GM12878 (cell line): ENCODE measurements around the gene TMEM259. TPM values are rescaled to one million over a fixed set of nuclear protein-coding genes. Genes with fewer than 3 reads are reported as not detected.

ENCODE experiments used
- ATAC-seq: fragments of 200-7000 bp; cut with Tn5 transposase; 3 replicates; pipeline ENCODE4 v1.9.1; 2020; ENCODE audit warnings: mild to moderate bottlenecking, moderate library complexity
- BruUV-seq: library from RNA; stranded (reverse); fragments of 400-500 nt; replicated peaks from 2 replicates; lab custom pipeline; 2021; lab: Mats Ljungman, UMichigan
- CTCF ChIA-PET: fragments of 300-600 bp; sonication (Branson Sonifier 250); formaldehyde crosslinking; extraction: SDS; loops from one replicate; lab custom pipeline; 2021; ENCODE audit warnings: inconsistent platforms; lab: Yijun Ruan, JAX
- POLR2A ChIA-PET: fragments of 350-600 bp; formaldehyde crosslinking; extraction: SDS; loops from one replicate; lab custom pipeline; 2021; ENCODE audit warnings: inconsistent platforms; lab: Charles Lee
- RAD21 ChIA-PET: fragments of 300-600 bp; sonication (Branson Sonifier 250); formaldehyde crosslinking; loops from one replicate; lab custom pipeline; 2023; ENCODE audit warnings: antibody characterized with exemption; ENCODE audit not compliant: unreplicated experiment; lab: Charles Lee
- SMC1A ChIA-PET: fragments of 300-600 bp; sonication (Branson Sonifier 250); formaldehyde crosslinking; loops from one replicate; lab custom pipeline; 2023; ENCODE audit not compliant: unreplicated experiment, uncharacterized antibody; lab: Charles Lee
- DNase-seq: peaks from one replicate; pipeline ENCODE4 v3.0.0-alpha.2; 2011; ENCODE audit warnings: low read depth, low spot score
- FAIRE-seq: peaks from 3 replicates; lab custom pipeline; 2011; peaks lifted over from hg19 to GRCh38; lab: Jason Lieb, UNC
- H2AFZ ChIP-seq: 2 replicates; pipeline ENCODE4 v1.6.0; 2011; ENCODE audit warnings: low read depth, low read length, control low read depth; ENCODE audit not compliant: control insufficient read depth
- H3K27ac ChIP-seq: 2 replicates; pipeline ENCODE4 v1.5.1; 2011; ENCODE audit warnings: control low read depth; ENCODE audit not compliant: control insufficient read depth, insufficient read depth
- H3K27me3 ChIP-seq, 2 experiments: replicated peaks in 1 of 2; 2 replicates each; pipeline versions ENCODE4 v1.6.0 to v1.6.1; 2011; ENCODE audit warnings: low read length in 1 of 2; ENCODE audit not compliant: control insufficient read depth in 2 of 2, insufficient read depth in 2 of 2
- H3K36me3 ChIP-seq, 2 experiments: 2 replicates each; pipeline ENCODE4 v1.5.1; 2011; ENCODE audit warnings: low read length in 1 of 2; ENCODE audit not compliant: control insufficient read depth in 2 of 2, insufficient read depth in 2 of 2
- H3K4me1 ChIP-seq: 2 replicates; pipeline ENCODE4 v1.6.1; 2011; ENCODE audit warnings: mild to moderate bottlenecking, low read length, moderate library complexity, mixed read lengths; ENCODE audit not compliant: control insufficient read depth, insufficient read depth
- H3K4me2 ChIP-seq: 2 replicates; pipeline ENCODE4 v1.6.0; 2011; ENCODE audit warnings: control low read depth; ENCODE audit not compliant: control insufficient read depth, insufficient read depth
- H3K4me3 ChIP-seq: fragments of 200-600 bp; sonication (generic); 2 replicates; pipeline ENCODE4 v1.5.1; 2016
- H3K79me2 ChIP-seq: 2 replicates; pipeline ENCODE4 v1.6.0; 2011; ENCODE audit warnings: low read length; ENCODE audit not compliant: control insufficient read depth, insufficient read depth
- H3K9ac ChIP-seq: 2 replicates; pipeline ENCODE4 v1.8.0; 2011; ENCODE audit warnings: low read length, control low read depth, mixed read lengths; ENCODE audit not compliant: control insufficient read depth, insufficient read depth
- H3K9me3 ChIP-seq: replicated peaks from 3 replicates; pipeline ENCODE4 v1.5.1; 2011; ENCODE audit warnings: mild to moderate bottlenecking, low read length; ENCODE audit not compliant: control insufficient read depth, insufficient read depth
- H4K20me1 ChIP-seq: 2 replicates; pipeline ENCODE4 v1.6.0; 2011; ENCODE audit not compliant: control insufficient read depth, insufficient read depth
- CUX1 ChIP-seq: IDR thresholded peaks from 2 replicates; pipeline ENCODE4 v1.6.1; 2012; ENCODE audit warnings: improper control_type of control experiment, low read depth, low read length; ENCODE audit not compliant: insufficient replicate concordance
- E4F1 ChIP-seq: fragments of 450-650 bp; IDR thresholded peaks from 2 replicates; pipeline ENCODE4 v1.6.1; 2018; ENCODE audit warnings: borderline replicate concordance, mild to moderate bottlenecking; ENCODE audit not compliant: partially characterized antibody
- MLLT1 ChIP-seq: fragments of 450-650 bp; IDR thresholded peaks from 2 replicates; pipeline ENCODE4 v1.6.1; 2016; ENCODE audit warnings: mild to moderate bottlenecking
- MXI1 ChIP-seq: fragments of 150-350 bp; IDR thresholded peaks from 2 replicates; pipeline ENCODE4 v1.6.1; 2011; ENCODE audit warnings: low read depth, mild to moderate bottlenecking, inconsistent platforms, low read length, improper control_type of control experiment
- NFYB ChIP-seq: IDR thresholded peaks from 2 replicates; pipeline ENCODE4 v1.6.1; 2011; ENCODE audit warnings: low read depth, mild to moderate bottlenecking, low read length, improper control_type of control experiment, moderate library complexity; ENCODE audit not compliant: insufficient read depth
- SIN3A ChIP-seq: IDR thresholded peaks from 2 replicates; pipeline ENCODE4 v1.6.1; 2012; ENCODE audit warnings: low read depth, low read length, improper control_type of control experiment
- SKIL ChIP-seq: fragments of 450-650 bp; IDR thresholded peaks from 2 replicates; pipeline ENCODE4 v1.6.1; 2017; ENCODE audit warnings: mild to moderate bottlenecking, low read depth, inconsistent platforms; ENCODE audit not compliant: poor library complexity, severe bottlenecking
- ZBED1 ChIP-seq: IDR thresholded peaks from 2 replicates; pipeline ENCODE4 v1.6.1; 2016; ENCODE audit warnings: borderline replicate concordance
- ZNF24 ChIP-seq: fragments of 450-650 bp; IDR thresholded peaks from 2 replicates; pipeline ENCODE4 v1.6.1; 2017; ENCODE audit warnings: antibody characterized with exemption, mild to moderate bottlenecking
- WGBS: methylation state at CpG from one replicate; pipeline ENCODE4 v1.1.6; 2016; ENCODE audit warnings: low lambda C conversion rate; ENCODE audit not compliant: insufficient replicate concordance, insufficient coverage; ENCODE audit errors: missing lambda C conversion rate; 5-methylcytosine and 5-hydroxymethylcytosine counted together
- in situ Hi-C: fragments of 300-500 bp; cut with MboI; formaldehyde crosslinking; loops from 9 replicates; pipeline ENCODE4 v1.14.3; 2018; ENCODE audit warnings: mixed read lengths
- intact Hi-C: fragments of 100-400 bp; cut with micrococcal nuclease; formaldehyde crosslinking; loops from one replicate; pipeline ENCODE4 v1.14.2; 2022; ENCODE audit not compliant: unreplicated experiment
- polyA plus RNA-seq, 11 experiments: library from polyadenylated mRNA; depleted of rRNA in 4 of 11; unstranded in 6 of 11; stranded (reverse) in 5 of 11; fragments of >200 nt; fragmentation: Nextera tagmentation in 4 of 11; fragmentation: Illumina TruSeq in 1 of 11; extraction: Ambion mirVana in 4 of 11; extraction: Trizol in 1 of 11; gene quantifications; 1 replicate in 1 of 11; 2 replicates in 10 of 11; pipeline versions ENCODE4 v1.2.1 to v1.2.3, GENCODE V29; 2011 to 2016; ENCODE audit warnings: inconsistent platforms in 2 of 11, missing spikeins in 2 of 11, low read depth in 1 of 11
- total RNA-seq, 4 experiments: library from RNA; depleted of rRNA in 3 of 4; stranded (reverse); fragments of >200 nt in 3 of 4; fragmentation: Illumina TruSeq in 1 of 4; extraction: Trizol in 1 of 4; gene quantifications; 2 replicates each; pipeline versions ENCODE4 v1.2.1 to v1.2.3, GENCODE V29; 2013 to 2021

The TMEM259 gene
- total and polyA plus RNA-seq, 10 of the 15 experiments (the other 5 are each of a cell fraction or from before 2014, with no cell fraction given): 0.43 to 184 (median 62.0) TPM

GRCh38 chr19:1066251-1066747, 45.4 kb upstream of the TMEM259 start:
- H4K20me1 ChIP-seq: no peaks in the 10 kb centered on the region
- no TSS peak for BruUV-seq
- no peak for DNase-seq
- ChIA-PET SMC1A (interaction anchor here (1.4 to 2.3 kb wide), 4 partner anchors 9 to 49 kb away, joined by 4 to 11 read pairs (median 7); no protein-coding TSS in a partner anchor), CTCF (interaction anchor here (0.8 to 2.2 kb wide), 7 partner anchors 11 to 203 kb away, joined by 3 to 9 read pairs (median 3); no protein-coding TSS in a partner anchor), RAD21 (interaction anchor here (1.1 to 2.4 kb wide), 10 partner anchors 8 to 200 kb away, joined by 3 to 19 read pairs (median 6); partner anchors contain the start of gene CNN2), POLR2A (interaction anchor here (0.9 to 3.0 kb wide), 11 partner anchors 10 to 273 kb away, joined by 3 to 45 read pairs (median 11); partner anchors contain the start of genes ABCA7, CIRBP, CNN2 and GPX4)
- peaks cover 35% of the 10 kb centered on the region for H3K79me2 ChIP-seq
- peak overlapping the region; percentile 98 for H3K4me3 ChIP-seq
- no peak overlapping the region for H3K27ac ChIP-seq
- in situ Hi-C loops (no loop called here), intact Hi-C loops (no loop called here)
- peak overlapping the region; percentile 85 for H3K4me2 ChIP-seq
- no peak overlapping the region for H2AFZ ChIP-seq
- FAIRE-seq: no peak
- H3K4me1 ChIP-seq: peaks cover 17% of the 10 kb centered on the region
- peaks cover 0 to 7% of the 10 kb centered on the region in 2 experiments; a peak in 2 of 4 replicates for H3K36me3 ChIP-seq
- no peak for ATAC-seq
- no peaks in the 10 kb centered on the region for H3K27me3 ChIP-seq
- no peaks in the 10 kb centered on the region for H3K9me3 ChIP-seq
- WGBS: 42% methylated on average over 17 of the region's 17 CpGs
- H3K9ac ChIP-seq: peak overlapping the region; percentile 90; the same call in 1 of the 2 replicates
- TF ChIP-seq MXI1: no peak
- TF ChIP-seq SKIL: no peak
- TF ChIP-seq E4F1: no peak
- no peak for TF ChIP-seq NFYB
- no peak for TF ChIP-seq CUX1
- no peak for TF ChIP-seq ZNF24
- TF ChIP-seq ZBED1: no peak
- TF ChIP-seq SIN3A: no peak
- no peak for TF ChIP-seq MLLT1
